H9 (cell line): ENCODE measurements around the gene UMPS. TPM values are rescaled to one million over a fixed set of nuclear protein-coding genes. Genes with fewer than 3 reads are reported as not detected.

ENCODE experiments used
- DNase-seq: peaks from one replicate; pipeline ENCODE4 v3.0.0-alpha.2; 2017
- H2AFZ ChIP-seq: one replicate; pipeline ENCODE4 v1.6.1; 2013; ENCODE audit warnings: mild to moderate bottlenecking, low read length, control low read depth, moderate library complexity
- H2AK5ac ChIP-seq: 2 replicates; pipeline ENCODE4 v1.6.1; 2013; ENCODE audit warnings: low read length, control low read depth, mixed read lengths; ENCODE audit not compliant: insufficient read length
- H2BK120ac ChIP-seq: one replicate; pipeline ENCODE4 v1.6.1; 2013; ENCODE audit warnings: low read depth, mild to moderate bottlenecking, low read length, control low read depth, inconsistent platforms; ENCODE audit not compliant: poor library complexity, severe bottlenecking
- H2BK12ac ChIP-seq: 2 replicates; pipeline ENCODE4 v1.6.1; 2013; ENCODE audit warnings: low read length, control low read depth, mixed read lengths, low read depth; ENCODE audit not compliant: insufficient read length
- H2BK15ac ChIP-seq: 2 replicates; pipeline ENCODE4 v1.6.1; 2013; ENCODE audit warnings: low read depth, low read length, control low read depth
- H2BK20ac ChIP-seq: one replicate; pipeline ENCODE4 v1.6.1; 2013; ENCODE audit warnings: low read depth, mild to moderate bottlenecking, low read length, control low read depth, inconsistent platforms; ENCODE audit not compliant: poor library complexity, severe bottlenecking
- H2BK5ac ChIP-seq: 2 replicates; pipeline ENCODE4 v1.6.1; 2013; ENCODE audit warnings: low read length, control low read depth, mixed read lengths; ENCODE audit not compliant: insufficient read length
- H3K14ac ChIP-seq: 2 replicates; pipeline ENCODE4 v1.6.1; 2013; ENCODE audit warnings: low read length, control low read depth; ENCODE audit not compliant: insufficient read depth
- H3K18ac ChIP-seq: 2 replicates; pipeline ENCODE4 v1.6.1; 2013; ENCODE audit warnings: low read depth, mild to moderate bottlenecking, mixed read lengths, low read length, control low read depth; ENCODE audit not compliant: insufficient read length
- H3K23ac ChIP-seq: 2 replicates; pipeline ENCODE4 v1.6.1; 2013; ENCODE audit warnings: low read length, control low read depth, mixed read lengths, low read depth; ENCODE audit not compliant: insufficient read length
- H3K23me2 ChIP-seq: 2 replicates; pipeline ENCODE4 v1.6.1; 2013; ENCODE audit warnings: low read depth, mild to moderate bottlenecking, mixed read lengths, low read length, control low read depth; ENCODE audit not compliant: insufficient read length, poor library complexity, severe bottlenecking
- H3K27ac ChIP-seq: 2 replicates; pipeline ENCODE4 v1.5.1; 2013; ENCODE audit warnings: low read length, control low read depth, mixed read lengths, low read depth; ENCODE audit not compliant: insufficient read length
- H3K27me3 ChIP-seq: 2 replicates; pipeline ENCODE4 v1.6.1; 2013; ENCODE audit warnings: low read length, control low read depth, inconsistent platforms; ENCODE audit not compliant: insufficient read depth
- H3K4ac ChIP-seq: 2 replicates; pipeline ENCODE4 v1.6.1; 2013; ENCODE audit warnings: low read depth, mild to moderate bottlenecking, control low read depth, inconsistent platforms, low read length, moderate library complexity
- H3K4me1 ChIP-seq: 2 replicates; pipeline ENCODE4 v1.6.1; 2013; ENCODE audit warnings: low read length, control low read depth, inconsistent platforms; ENCODE audit not compliant: insufficient read depth
- H3K4me2 ChIP-seq: 2 replicates; pipeline ENCODE4 v1.6.1; 2013; ENCODE audit warnings: low read length, control low read depth, mixed read lengths; ENCODE audit not compliant: insufficient read length, insufficient read depth
- H3K56ac ChIP-seq: 2 replicates; pipeline ENCODE4 v1.6.1; 2013; ENCODE audit warnings: low read depth, mild to moderate bottlenecking, mixed read lengths, low read length, control low read depth; ENCODE audit not compliant: insufficient read length
- H3K79me1 ChIP-seq: 2 replicates; pipeline ENCODE4 v1.6.1; 2013; ENCODE audit warnings: low read depth, mild to moderate bottlenecking, moderate library complexity, low read length, control low read depth, inconsistent platforms; ENCODE audit not compliant: insufficient read depth, poor library complexity, severe bottlenecking
- H3K79me2 ChIP-seq: 2 replicates; pipeline ENCODE4 v1.6.1; 2013; ENCODE audit warnings: low read length, control low read depth, inconsistent platforms; ENCODE audit not compliant: insufficient read depth
- H3K9ac ChIP-seq: 2 replicates; pipeline ENCODE4 v1.6.1; 2013; ENCODE audit warnings: low read length, control low read depth, mixed read lengths; ENCODE audit not compliant: insufficient read length; ENCODE audit errors: extremely low read depth
- H3K9me3 ChIP-seq: one replicate; pipeline ENCODE4 v1.6.1; 2013; ENCODE audit warnings: low read depth, low read length, inconsistent platforms; ENCODE audit not compliant: control insufficient read depth
- H3T11ph ChIP-seq: one replicate; pipeline ENCODE4 v1.6.1; 2013; ENCODE audit warnings: mild to moderate bottlenecking, low read length, control low read depth, inconsistent platforms
- H4K20me1 ChIP-seq: one replicate; pipeline ENCODE4 v1.6.1; 2013; ENCODE audit not compliant: control insufficient read depth, insufficient read length, insufficient read depth
- H4K5ac ChIP-seq: 2 replicates; pipeline ENCODE4 v1.6.1; 2013; ENCODE audit warnings: low read depth, mild to moderate bottlenecking, mixed read lengths, low read length, control low read depth; ENCODE audit not compliant: insufficient read length
- H4K8ac ChIP-seq: replicated peaks from 2 replicates; pipeline ENCODE4 v1.6.1; 2013; ENCODE audit warnings: low read length, control low read depth, mixed read lengths, low read depth; ENCODE audit not compliant: insufficient read length
- H4K91ac ChIP-seq: 2 replicates; pipeline ENCODE4 v1.6.1; 2013; ENCODE audit warnings: low read depth, mild to moderate bottlenecking, moderate library complexity, mixed read lengths, low read length, control low read depth; ENCODE audit not compliant: insufficient read length
- H3K27ac Mint-ChIP-seq, 3 experiments: 2 replicates in 2 of 3; 3 replicates in 1 of 3; pipeline ENCODE4 v1.8.0; 2020 to 2021; ENCODE audit warnings: mixed read lengths in 3 of 3, mild to moderate bottlenecking in 1 of 3, moderate library complexity in 1 of 3
- H3K27me3 Mint-ChIP-seq: 2 replicates; pipeline ENCODE4 v1.8.0; 2021; ENCODE audit warnings: low read depth, mild to moderate bottlenecking, moderate library complexity, mixed read lengths
- H3K36me3 Mint-ChIP-seq, 3 experiments: 2 replicates in 2 of 3; 3 replicates in 1 of 3; pipeline ENCODE4 v1.8.0; 2020 to 2021; ENCODE audit warnings: low read depth in 3 of 3, mixed read lengths in 3 of 3; ENCODE audit not compliant: insufficient read depth in 1 of 3
- H3K4me1 Mint-ChIP-seq, 2 experiments: 2 replicates each; pipeline ENCODE4 v1.8.0; 2020; ENCODE audit warnings: mixed read lengths in 2 of 2
- H3K4me3 Mint-ChIP-seq, 2 experiments: 2 replicates in 1 of 2; 3 replicates in 1 of 2; pipeline ENCODE4 v1.8.0; 2020 to 2021; ENCODE audit warnings: mild to moderate bottlenecking in 2 of 2, mixed read lengths in 2 of 2, moderate library complexity in 1 of 2
- H3K9me3 Mint-ChIP-seq, 2 experiments: 2 replicates in 1 of 2; 3 replicates in 1 of 2; pipeline ENCODE4 v1.8.0; 2020; ENCODE audit warnings: mild to moderate bottlenecking in 2 of 2, mixed read lengths in 2 of 2, moderate library complexity in 1 of 2
- WGBS: extraction: QIAGEN DNeasy Blood & Tissue Kit; methylation state at CpG from one replicate; pipeline ENCODE4 v1.1.7; 2013; ENCODE audit warnings: missing lambda C conversion rate, low lambda C conversion rate, mixed read lengths; ENCODE audit not compliant: insufficient read length; ENCODE audit errors: extremely low coverage; 5-methylcytosine and 5-hydroxymethylcytosine counted together
- total RNA-seq: library from RNA; stranded (reverse); gene quantifications from 2 replicates; pipeline ENCODE4 v1.2.1, GENCODE V29; 2021
- TF ChIP-seq, protein P1 (sequence below): fragments of 200-600 bp; sonication (generic); conservative IDR thresholded peaks from 3 replicates; pipeline ENCODE4 v1.8.0; 2021; ENCODE audit warnings: antibody characterized with exemption, mild to moderate bottlenecking

The UMPS gene
- total RNA-seq, 1 experiment from 2014 or later: 65.4 TPM

DNA sequence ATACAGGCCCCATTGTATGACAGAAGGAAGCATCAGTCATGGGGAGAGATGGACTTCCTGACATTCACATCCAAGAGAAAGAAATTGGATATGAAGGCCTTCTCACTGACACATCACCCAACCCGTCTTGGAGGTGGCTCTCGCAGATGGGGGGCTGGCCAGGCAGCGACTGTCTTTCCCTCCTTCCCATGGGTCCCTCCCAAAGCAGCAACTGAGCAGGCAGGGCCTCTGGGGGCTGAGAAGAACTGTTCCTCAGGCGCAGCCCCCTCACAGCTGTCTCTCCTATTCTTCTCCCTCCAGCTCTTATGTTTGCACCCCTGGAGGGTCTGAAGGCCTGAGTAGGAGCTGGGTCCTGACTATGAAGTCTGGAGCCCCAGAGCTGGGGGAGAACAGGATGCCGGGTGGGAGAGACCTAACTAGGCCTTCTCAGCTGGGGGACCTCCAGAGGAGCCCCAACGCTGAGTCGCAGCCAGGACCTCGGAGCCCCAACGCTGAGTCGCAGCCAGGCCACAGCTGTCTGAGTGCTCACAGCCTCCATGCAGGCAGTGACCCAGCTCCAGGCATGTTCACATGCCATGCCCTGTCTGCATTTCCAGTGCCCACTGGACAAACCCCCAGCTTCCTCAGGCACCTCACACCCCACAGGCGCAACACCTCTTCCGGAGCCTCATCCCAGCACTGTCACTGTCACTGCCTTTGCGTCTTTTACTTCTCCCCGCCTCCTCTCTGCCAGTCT lies 29.6 kb downstream of the UMPS start:
- H2AFZ ChIP-seq: no peak overlapping the region
- H3K4me3 Mint-ChIP-seq: no peak overlapping the region
- no peak overlapping the region for H3T11ph ChIP-seq
- no peak overlapping the region for H4K8ac ChIP-seq
- H2BK20ac ChIP-seq: no peak overlapping the region
- no peak overlapping the region for H3K4ac ChIP-seq
- H2BK12ac ChIP-seq: no peak overlapping the region
- DNase-seq: no peak
- no peak overlapping the region for H2BK120ac ChIP-seq
- H4K20me1 ChIP-seq: no peaks in the 10 kb centered on the region
- H3K27ac Mint-ChIP-seq: 0 out of 7 replicates have a peak overlapping the region, but pooled peaks of 1 of the 3 experiments have one; percentile 15
- peaks cover 10 to 26% (median 20%) of the 10 kb centered on the region in 3 experiments for H3K36me3 Mint-ChIP-seq
- H3K4me1 Mint-ChIP-seq: peaks cover 35 to 38% of the 10 kb centered on the region in 2 experiments
- no peak overlapping the region for H3K4me2 ChIP-seq
- no peak overlapping the region for H2BK5ac ChIP-seq
- H3K27ac ChIP-seq: no peak overlapping the region
- no peaks in the 10 kb centered on the region for H3K9me3 ChIP-seq
- no peak overlapping the region for H4K91ac ChIP-seq
- no peak overlapping the region for H3K18ac ChIP-seq
- no peaks in the 10 kb centered on the region for H3K79me1 ChIP-seq
- H3K23ac ChIP-seq: no peak overlapping the region
- no peaks in the 10 kb centered on the region for H3K9me3 Mint-ChIP-seq
- no peaks in the 10 kb centered on the region for H3K27me3 ChIP-seq
- no CpG with 5 or more reads among the region's 14 CpGs for WGBS
- H2AK5ac ChIP-seq: no peak overlapping the region
- H3K14ac ChIP-seq: no peak overlapping the region
- H3K56ac ChIP-seq: no peak overlapping the region
- H4K5ac ChIP-seq: no peak overlapping the region
- TF ChIP-seq, protein P1, sequence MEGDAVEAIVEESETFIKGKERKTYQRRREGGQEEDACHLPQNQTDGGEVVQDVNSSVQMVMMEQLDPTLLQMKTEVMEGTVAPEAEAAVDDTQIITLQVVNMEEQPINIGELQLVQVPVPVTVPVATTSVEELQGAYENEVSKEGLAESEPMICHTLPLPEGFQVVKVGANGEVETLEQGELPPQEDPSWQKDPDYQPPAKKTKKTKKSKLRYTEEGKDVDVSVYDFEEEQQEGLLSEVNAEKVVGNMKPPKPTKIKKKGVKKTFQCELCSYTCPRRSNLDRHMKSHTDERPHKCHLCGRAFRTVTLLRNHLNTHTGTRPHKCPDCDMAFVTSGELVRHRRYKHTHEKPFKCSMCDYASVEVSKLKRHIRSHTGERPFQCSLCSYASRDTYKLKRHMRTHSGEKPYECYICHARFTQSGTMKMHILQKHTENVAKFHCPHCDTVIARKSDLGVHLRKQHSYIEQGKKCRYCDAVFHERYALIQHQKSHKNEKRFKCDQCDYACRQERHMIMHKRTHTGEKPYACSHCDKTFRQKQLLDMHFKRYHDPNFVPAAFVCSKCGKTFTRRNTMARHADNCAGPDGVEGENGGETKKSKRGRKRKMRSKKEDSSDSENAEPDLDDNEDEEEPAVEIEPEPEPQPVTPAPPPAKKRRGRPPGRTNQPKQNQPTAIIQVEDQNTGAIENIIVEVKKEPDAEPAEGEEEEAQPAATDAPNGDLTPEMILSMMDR: no peak
- H3K27me3 Mint-ChIP-seq: no peaks in the 10 kb centered on the region
- H3K79me2 ChIP-seq: no peaks in the 10 kb centered on the region
- no peak overlapping the region for H2BK15ac ChIP-seq
- H3K23me2 ChIP-seq: no peaks in the 10 kb centered on the region
- no peaks in the 10 kb centered on the region for H3K4me1 ChIP-seq
- no peak overlapping the region for H3K9ac ChIP-seq
